ENCODE data around the gene MNDA.

GRCh38 chr1:158836038-158836437, 4.9 kb downstream of the MNDA start:
- no peak for TF ChIP-seq CTCF (IDR thresholded peaks at IDR 0.05)
- no peak for TF ChIP-seq POLR2A (IDR thresholded peaks at IDR 0.05)
- no peak for TF ChIP-seq EP300 (IDR thresholded peaks at IDR 0.05)
- TF ChIP-seq POLR2AphosphoS5 (IDR thresholded peaks at IDR 0.05): no peak

All from stomach (tissue), 4 donors.